ENCODE results near the gene MYBPHL.

Gene MYBPHL

DNA sequence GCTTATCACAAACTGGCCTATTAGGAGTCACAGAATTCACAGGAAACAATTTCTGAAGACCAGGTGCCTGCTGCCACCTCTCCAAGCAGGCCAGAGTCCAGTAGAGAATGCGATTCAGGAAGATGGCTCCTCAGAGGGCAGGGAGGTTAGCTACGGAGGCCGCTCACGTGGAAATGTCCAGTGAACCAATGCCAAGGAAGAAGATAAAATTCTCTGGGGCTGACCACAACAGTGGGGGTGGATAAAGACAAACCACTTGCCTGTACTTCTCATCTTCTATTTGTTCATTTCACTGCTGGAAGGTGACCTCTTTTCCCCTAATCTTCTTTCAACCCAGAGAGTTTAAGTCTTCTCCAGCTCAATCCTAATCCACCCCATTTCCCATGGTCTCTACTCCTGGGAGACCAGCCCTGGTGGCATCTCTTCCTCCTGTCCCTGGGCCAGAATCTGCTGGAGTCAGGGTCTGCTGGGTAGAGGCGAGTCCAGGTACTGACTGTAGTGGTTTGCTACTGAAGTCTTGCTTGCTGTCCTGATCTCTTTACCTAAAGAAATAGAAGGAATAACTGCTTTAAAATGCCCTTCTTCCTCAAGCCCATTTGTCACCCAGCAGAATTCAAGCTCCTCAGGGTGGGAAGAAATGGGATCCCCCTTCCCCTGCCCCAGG, 27.1 kb downstream of the MYBPHL start:
- DNase-seq: no peak

- DNase-seq: peak; percentile 80
Measured at GRCh38 chr1:109277434-109278204, 29.2 kb downstream of the MYBPHL start.

GRCh38 chr1:109275706-109276345, 31.0 kb downstream of the MYBPHL start:
- no peak for DNase-seq

DNA sequence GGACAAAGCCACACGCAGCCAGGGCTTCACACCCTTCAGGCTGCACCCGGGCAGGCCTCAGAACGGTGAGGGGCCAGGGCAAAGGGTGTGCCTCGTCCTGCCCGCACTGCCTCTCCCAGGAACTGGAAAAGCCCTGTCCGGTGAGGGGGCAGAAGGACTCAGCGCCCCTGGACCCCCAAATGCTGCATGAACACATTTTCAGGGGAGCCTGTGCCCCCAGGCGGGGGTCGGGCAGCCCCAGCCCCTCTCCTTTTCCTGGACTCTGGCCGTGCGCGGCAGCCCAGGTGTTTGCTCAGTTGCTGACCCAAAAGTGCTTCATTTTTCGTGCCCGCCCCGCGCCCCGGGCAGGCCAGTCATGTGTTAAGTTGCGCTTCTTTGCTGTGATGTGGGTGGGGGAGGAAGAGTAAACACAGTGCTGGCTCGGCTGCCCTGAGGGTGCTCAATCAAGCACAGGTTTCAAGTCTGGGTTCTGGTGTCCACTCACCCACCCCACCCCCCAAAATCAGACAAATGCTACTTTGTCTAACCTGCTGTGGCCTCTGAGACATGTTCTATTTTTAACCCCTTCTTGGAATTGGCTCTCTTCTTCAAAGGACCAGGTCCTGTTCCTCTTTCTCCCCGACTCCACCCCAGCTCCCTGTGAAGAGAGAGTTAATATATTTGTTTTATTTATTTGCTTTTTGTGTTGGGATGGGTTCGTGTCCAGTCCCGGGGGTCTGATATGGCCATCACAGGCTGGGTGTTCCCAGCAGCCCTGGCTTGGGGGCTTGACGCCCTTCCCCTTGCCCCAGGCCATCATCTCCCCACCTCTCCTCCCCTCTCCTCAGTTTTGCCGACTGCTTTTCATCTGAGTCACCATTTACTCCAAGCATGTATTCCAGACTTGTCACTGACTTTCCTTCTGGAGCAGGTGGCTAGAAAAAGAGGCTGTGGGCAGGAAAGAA, 32.0 kb downstream of the MYBPHL start:
- DNase-seq: no peak

GRCh38 chr1:109273570-109274288, 33.1 kb downstream of the MYBPHL start:
- DNase-seq: no peak

- DNase-seq: no peak
Measured at GRCh38 chr1:109272831-109273547, 33.8 kb downstream of the MYBPHL start.

DNA sequence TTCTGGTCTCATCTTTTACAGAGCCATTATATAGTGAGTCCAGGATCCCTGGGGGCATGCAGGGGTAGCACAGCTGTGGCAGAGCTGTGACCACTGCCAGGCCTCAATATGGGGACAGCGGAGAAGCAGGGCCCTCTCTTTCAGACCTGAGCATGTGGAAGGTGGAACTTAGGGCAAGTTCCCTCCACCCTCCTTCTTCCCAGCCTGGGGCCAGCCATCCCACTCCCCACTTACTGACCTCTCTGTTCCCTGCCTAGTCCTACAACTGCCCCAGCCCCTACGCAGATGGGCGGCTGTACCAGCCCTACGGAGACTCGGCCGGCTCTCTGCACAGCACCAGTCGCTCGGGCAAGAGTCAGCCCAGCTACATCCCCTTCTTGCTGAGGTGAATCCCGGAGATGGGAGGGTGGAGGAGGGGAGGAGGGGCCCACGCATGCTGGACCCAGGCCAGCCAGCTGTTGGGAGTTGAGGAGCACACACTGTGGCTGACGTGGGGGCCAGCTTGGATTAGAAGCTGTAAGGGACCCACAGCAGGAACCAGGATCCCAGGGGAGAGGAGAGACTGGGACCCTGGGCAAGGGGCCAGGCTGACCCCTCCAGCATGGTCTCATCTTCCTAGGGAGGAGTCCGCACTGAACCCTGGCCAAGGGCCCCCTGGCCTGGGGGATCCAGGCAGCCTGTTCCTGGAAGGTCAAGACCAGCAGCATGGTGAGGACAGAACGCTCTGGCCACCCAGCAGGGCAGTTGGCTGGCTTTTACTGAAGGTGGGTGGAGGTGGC, 34.6 kb downstream of the MYBPHL start:
- DNase-seq: no peak

DNA sequence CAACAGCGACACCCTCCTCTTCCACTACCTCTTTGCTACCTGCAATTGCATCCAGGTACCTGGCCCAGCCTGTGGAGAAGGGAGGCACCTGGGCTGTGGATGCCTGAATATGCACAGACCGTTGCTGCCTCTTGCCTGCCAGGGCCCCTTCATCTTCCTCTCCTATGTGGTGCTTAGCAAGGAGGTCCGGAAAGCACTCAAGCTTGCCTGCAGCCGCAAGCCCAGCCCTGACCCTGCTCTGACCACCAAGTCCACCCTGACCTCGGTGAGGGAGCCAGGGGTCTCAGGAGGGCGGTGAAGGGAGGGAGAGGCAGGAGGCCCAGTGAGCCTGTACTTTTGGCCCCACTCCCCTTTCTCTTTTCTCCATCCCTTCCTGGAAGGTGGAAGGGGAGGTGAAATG, 35.4 kb downstream of the MYBPHL start:
- DNase-seq: no peak

DNA sequence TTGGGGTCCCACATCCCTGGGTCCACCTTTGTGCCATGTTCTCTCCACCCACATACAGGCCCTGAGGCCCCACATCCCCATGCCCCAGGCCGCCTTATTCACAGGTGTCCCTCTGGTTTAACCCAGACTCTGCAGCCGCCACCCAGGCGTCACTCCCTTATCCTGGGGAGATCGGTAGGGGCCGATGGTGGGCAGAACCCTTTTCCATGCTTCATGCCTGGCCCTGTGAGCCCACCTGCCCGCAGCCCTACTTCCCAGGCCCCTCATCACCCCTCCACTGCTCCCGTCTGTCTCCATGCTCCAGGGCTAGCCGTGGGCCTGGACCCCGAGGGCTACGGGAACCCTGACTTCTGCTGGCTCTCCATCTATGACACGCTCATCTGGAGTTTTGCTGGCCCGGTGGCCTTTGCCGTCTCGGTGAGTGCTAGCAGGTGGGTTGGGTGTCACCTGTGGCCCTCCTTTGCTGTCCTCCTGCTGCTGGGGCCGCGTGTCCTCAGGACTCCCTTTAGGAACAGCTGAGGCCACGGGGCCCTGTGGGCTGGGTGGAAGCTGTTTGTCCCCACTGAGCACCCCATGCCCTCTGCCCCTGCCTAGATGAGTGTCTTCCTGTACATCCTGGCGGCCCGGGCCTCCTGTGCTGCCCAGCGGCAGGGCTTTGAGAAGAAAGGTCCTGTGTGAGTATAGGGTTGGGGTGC, 36.0 kb downstream of the MYBPHL start:
- DNase-seq: no peak

DNA sequence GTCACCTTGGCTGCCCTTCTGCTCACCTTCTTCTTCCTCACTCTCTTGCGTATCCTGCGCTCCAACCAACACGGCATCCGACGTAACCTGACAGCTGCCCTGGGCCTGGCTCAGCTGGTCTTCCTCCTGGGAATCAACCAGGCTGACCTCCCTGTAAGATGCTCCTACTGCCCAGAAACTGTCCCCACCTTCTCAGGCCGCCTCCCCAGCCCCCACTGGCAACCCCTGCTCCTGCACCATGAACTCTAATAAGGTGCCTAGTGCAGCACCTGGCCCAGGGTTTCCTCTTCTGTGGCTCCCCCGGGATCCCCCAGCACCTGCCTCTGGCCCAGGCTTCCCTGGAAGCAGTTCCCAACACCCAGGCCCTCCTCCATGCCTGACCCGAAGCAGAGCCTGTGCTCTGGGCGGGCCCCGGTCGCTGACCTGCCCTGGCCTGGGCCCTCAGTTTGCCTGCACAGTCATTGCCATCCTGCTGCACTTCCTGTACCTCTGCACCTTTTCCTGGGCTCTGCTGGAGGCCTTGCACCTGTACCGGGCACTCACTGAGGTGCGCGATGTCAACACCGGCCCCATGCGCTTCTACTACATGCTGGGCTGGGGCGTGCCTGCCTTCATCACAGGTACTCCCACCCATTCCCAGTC, 36.7 kb downstream of the MYBPHL start:
- DNase-seq: no peak

DNA sequence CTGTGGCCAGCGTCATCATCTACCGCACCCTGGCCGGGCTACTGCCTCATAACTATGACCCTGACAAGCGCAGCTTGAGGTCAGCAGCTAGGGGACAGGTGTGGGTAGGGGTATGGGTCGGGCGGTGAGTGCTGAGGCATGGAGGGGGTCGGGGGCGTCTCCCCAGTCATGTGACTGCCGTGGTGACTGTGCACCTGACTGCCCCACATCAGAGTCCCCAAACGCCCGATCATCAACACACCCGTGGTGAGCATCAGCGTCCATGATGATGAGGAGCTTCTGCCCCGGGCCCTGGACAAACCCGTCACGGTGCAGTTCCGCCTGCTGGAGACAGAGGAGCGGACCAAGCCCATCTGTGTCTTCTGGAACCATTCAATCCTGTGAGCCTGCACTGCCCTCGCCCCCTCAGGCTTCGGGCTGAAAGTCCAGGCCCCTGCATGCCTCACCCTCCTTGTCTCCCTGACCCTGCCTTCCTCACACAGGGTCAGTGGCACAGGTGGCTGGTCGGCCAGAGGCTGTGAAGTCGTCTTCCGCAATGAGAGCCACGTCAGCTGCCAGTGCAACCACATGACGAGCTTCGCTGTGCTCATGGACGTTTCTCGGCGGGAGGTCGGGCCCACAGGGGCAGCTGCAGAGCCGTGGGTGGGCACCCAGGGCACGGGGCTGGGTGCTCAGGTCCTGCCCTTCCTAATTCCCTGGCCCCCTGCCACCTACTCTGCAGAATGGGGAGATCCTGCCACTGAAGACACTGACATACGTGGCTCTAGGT, 37.4 kb downstream of the MYBPHL start:
- no peak for DNase-seq

- DNase-seq: no peak
Measured at GRCh38 chr1:109268431-109269211, 38.2 kb downstream of the MYBPHL start.

DNA sequence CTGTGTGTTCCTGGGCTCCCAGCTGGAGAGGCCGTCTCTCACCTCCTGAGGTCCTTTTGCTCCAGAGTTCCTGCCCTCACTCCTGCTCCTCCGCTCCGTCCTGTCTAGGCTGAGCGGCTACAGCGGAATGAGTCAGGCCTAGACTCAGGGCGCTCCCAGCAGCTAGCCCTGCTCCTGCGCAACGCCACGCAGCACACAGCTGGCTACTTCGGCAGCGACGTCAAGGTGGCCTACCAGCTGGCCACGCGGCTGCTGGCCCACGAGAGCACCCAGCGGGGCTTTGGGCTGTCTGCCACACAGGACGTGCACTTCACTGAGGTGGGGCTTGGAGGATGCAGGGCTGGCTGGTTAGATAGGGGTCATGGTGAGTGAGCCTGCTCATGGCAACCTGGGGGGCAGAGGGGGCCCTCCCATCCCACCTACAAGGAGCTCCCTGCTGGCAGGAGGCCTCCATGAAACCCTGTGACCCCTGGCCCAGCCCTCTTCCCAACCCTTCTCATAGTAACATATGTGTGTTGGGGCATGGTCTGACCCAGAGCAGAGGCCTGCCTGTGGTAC, 39.0 kb downstream of the MYBPHL start:
- no peak for DNase-seq

- DNase-seq: no peak
Measured at GRCh38 chr1:109266965-109267364, 39.8 kb downstream of the MYBPHL start.

DNA sequence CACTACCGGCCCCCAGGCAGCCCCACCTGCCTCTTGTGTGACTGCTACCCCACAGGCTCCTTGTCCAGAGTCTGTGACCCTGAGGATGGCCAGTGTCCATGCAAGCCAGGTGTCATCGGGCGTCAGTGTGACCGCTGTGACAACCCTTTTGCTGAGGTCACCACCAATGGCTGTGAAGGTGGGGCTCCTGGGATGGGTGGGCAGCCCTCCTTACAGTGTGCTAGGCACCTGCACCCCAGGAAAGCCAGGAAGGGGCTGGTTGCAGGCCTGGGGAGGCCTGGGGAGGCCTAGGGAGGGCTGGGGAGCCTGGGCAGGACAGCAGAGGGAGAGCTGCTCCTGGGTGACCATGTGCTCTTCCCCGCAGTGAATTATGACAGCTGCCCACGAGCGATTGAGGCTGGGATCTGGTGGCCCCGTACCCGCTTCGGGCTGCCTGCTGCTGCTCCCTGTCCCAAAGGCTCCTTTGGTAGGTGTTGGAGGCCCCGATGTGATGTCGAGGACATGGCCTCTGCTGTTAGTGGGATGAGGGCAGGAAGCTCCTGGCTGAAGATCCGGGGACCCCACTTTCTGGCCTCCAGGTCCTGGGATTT, 41.0 kb downstream of the MYBPHL start:
- DNase-seq: no peak

- DNase-seq: no peak
Measured at GRCh38 chr1:109265016-109265415, 41.8 kb downstream of the MYBPHL start.

GRCh38 chr1:109264379-109264755, 42.4 kb downstream of the MYBPHL start:
- no peak for DNase-seq

All from right forelimb (tissue), 1 donor.